Astrocyte (in vitro differentiated cells and primary cell): ENCODE data around the gene CDH23.

ENCODE experiments used
- CTCF ChIP-seq: IDR thresholded peaks from 2 replicates; pipeline ENCODE4 v1.5.1; 2011; ENCODE audit warnings: low read depth, mild to moderate bottlenecking, inconsistent platforms, low read length, moderate library complexity; ENCODE audit not compliant: insufficient read depth
- EZH2 ChIP-seq: IDR thresholded peaks from 2 replicates; pipeline ENCODE4 v1.6.1; 2012; ENCODE audit warnings: mild to moderate bottlenecking, low read length, inconsistent platforms; ENCODE audit not compliant: insufficient read depth

DNA sequence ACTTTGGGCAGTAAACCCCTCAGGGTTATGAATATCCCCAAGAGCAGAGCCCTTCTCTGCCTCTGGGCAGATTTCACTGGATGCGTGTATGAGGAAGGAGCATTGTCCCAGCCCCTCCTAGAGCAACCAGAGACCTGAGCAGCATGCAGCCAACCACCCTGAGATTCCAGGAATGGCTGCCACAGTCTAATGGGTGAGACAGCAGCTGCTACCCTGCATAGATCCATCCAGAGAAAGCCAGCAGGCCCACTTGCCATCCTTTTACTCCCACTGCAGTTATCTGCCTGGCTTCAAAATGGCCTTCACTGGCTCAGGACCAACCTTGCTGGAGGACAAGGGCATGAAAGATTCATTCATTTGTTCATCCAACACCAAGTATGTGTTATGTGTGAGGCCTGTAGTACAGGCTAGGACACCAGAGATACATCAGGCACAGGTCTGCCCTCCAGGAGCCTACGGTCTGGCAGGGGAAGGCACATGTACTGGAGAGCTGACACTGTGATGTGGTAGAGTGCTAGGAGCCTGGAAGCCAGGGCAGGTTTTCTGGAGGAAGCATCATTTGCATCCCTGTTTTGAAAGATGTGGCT, 349.0 kb downstream of the CDH23 start:
- no peak for TF ChIP-seq CTCF
- no peak for TF ChIP-seq EZH2
